ENCODE data around the gene COL6A5.

GRCh38 chr3:130426206-130426605, 80.7 kb downstream of the COL6A5 start:
- TF ChIP-seq EZH2 (IDR thresholded peaks at IDR 0.05; ENCODE audit: borderline replicate concordance, low read depth, low read length, poor library complexity, severe bottlenecking), result no peak
- TF ChIP-seq CTCF (conservative IDR thresholded peaks at IDR 0.05; ENCODE audit: low read depth, low read length), result no peak

Measured in A673 (cell line).